Parathyroid adenoma (tissue), 2 donors: Measurements from ENCODE around the gene PTPRM.

Experiments
- H2AFZ ChIP-seq: fragments of 300-600 bp; sonication (generic); one replicate; pipeline ENCODE4 v1.7.0; 2017; ENCODE audit warnings: antibody characterized with exemption, mild to moderate bottlenecking
- H3K27ac ChIP-seq: fragments of 300-600 bp; sonication (generic); one replicate; pipeline ENCODE4 v1.7.0; 2017
- H3K27me3 ChIP-seq: fragments of 300-600 bp; sonication (generic); one replicate; pipeline ENCODE4 v1.7.0; 2017; ENCODE audit warnings: low read length; ENCODE audit not compliant: control insufficient read depth, insufficient read depth
- H3K36me3 ChIP-seq: fragments of 300-600 bp; sonication (generic); one replicate; pipeline ENCODE4 v1.7.0; 2017; ENCODE audit warnings: low read length; ENCODE audit not compliant: control insufficient read depth, insufficient read depth
- H3K4me1 ChIP-seq: fragments of 300-600 bp; sonication (generic); one replicate; pipeline ENCODE4 v1.7.0; 2017; ENCODE audit warnings: control low read depth
- H3K4me2 ChIP-seq: fragments of 300-600 bp; sonication (generic); one replicate; pipeline ENCODE4 v1.7.0; 2017; ENCODE audit warnings: low read length
- H3K4me3 ChIP-seq: fragments of 300-600 bp; sonication (generic); one replicate; pipeline ENCODE4 v1.7.0; 2017; ENCODE audit warnings: low read depth, low read length
- H3K79me2 ChIP-seq: fragments of 300-600 bp; sonication (generic); one replicate; pipeline ENCODE4 v1.7.0; 2017; ENCODE audit warnings: control low read depth
- H3K9ac ChIP-seq: fragments of 300-600 bp; sonication (generic); one replicate; pipeline ENCODE4 v1.7.0; 2017; ENCODE audit warnings: mild to moderate bottlenecking
- H3K9me3 ChIP-seq: fragments of 300-600 bp; sonication (generic); one replicate; pipeline ENCODE4 v1.7.0; 2017; ENCODE audit warnings: low read length; ENCODE audit not compliant: control insufficient read depth
- TF ChIP-seq, protein P1 (sequence below): fragments of 300-600 bp; sonication (generic); IDR thresholded peaks from one replicate; pipeline ENCODE4 v1.7.0; 2017; ENCODE audit warnings: antibody characterized with exemption, mild to moderate bottlenecking
- donor health status: primary hyperparathyroidism.

PTPRM gene

DNA sequence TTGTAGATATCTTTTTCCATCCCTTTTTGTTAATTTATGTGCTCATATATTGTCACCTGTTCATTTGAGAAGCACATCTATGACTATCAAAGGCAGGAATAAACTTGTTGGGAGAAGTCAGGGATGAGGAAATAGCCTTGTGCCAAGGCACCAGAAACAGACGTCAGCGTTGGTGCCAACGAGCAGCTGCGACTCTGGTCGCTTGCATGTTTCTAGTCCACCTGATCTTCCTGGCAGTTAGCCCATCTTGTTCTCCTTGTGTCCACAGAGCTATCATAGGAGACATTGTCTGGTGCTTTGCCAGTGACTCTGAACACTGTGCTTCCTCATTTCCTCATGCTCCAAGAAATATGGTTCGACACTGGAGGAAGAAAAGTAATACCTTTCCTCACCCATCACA, 374.4 kb downstream of the PTPRM start:
- Histone ChIP-seq H3K9me3 (no peaks in the 10 kb centered on the region), H3K4me2 (no peak overlapping the region), H3K4me1 (peaks cover 8% of the 10 kb centered on the region), H3K36me3 (no peaks in the 10 kb centered on the region), H3K27me3 (no peaks in the 10 kb centered on the region), H3K9ac (no peak overlapping the region), H3K27ac (no peak overlapping the region), H3K4me3 (no peak overlapping the region), H2AFZ (no peak overlapping the region), H3K79me2 (peaks cover 2% of the 10 kb centered on the region)
- TF ChIP-seq, protein P1, sequence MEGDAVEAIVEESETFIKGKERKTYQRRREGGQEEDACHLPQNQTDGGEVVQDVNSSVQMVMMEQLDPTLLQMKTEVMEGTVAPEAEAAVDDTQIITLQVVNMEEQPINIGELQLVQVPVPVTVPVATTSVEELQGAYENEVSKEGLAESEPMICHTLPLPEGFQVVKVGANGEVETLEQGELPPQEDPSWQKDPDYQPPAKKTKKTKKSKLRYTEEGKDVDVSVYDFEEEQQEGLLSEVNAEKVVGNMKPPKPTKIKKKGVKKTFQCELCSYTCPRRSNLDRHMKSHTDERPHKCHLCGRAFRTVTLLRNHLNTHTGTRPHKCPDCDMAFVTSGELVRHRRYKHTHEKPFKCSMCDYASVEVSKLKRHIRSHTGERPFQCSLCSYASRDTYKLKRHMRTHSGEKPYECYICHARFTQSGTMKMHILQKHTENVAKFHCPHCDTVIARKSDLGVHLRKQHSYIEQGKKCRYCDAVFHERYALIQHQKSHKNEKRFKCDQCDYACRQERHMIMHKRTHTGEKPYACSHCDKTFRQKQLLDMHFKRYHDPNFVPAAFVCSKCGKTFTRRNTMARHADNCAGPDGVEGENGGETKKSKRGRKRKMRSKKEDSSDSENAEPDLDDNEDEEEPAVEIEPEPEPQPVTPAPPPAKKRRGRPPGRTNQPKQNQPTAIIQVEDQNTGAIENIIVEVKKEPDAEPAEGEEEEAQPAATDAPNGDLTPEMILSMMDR, result no peak

DNA sequence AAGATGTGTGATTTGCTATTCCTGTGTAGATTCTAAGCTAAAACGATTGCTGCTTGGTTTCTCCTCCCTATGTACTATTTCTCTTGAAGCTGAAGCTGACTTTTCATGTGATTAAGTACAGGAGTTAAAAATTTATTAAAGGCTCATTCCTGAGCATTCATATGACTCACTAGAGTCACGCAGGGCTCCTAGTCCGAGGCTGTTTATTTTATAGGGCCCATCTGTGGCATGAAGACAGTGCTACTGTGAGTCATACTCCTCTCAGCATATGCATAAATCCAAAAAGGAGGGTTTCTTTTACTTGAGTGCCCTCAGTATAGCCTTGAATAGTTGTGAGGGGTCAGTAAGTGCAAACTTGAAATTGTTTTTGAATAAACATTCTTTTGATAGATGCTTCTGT, 378.8 kb downstream of the PTPRM start:
- TF ChIP-seq, protein P1, result no peak
- Histone ChIP-seq H3K36me3 (no peaks in the 10 kb centered on the region), H3K79me2 (peaks cover 2% of the 10 kb centered on the region), H3K9ac (no peak overlapping the region), H3K4me1 (peaks cover 10% of the 10 kb centered on the region), H2AFZ (peak overlapping the region; percentile 64), H3K9me3 (no peaks in the 10 kb centered on the region), H3K27ac (no peak overlapping the region), H3K4me2 (no peak overlapping the region), H3K4me3 (no peak overlapping the region), H3K27me3 (no peaks in the 10 kb centered on the region)

DNA sequence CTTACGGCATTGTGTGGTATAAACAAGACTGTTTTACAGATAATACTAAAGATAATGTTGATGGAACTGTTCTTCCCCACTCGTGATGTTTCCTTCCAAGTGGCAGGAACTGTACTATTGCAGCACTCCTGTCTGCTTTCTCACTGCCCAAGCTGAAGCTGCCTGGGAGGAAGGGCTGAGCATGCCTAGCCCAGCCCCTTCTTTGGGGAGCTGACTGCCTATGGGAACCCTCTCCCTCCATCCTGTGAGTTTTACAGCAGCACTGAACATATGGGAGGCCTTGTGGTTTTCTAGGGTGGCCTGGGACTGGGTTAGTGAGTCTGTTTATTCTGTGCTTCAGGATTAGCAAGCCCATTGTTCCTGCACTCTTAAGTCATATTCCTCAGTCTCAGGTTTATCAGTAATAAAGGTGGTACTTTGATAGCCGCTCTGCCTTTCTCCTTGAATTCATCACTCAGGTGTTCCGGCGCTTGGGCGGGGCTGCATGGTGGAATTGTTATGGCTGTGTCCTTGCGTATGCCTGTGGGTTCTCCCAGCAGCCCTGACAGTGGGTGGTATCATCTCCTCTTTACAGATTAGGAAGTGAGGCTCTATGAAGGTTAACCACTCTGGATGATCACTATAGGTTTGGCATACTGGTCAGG, 379.7 kb downstream of the PTPRM start:
- Histone ChIP-seq H3K4me1 (peaks cover 8% of the 10 kb centered on the region), H3K9ac (no peak overlapping the region), H3K27ac (no peak overlapping the region), H3K9me3 (no peaks in the 10 kb centered on the region), H3K79me2 (peaks cover 2% of the 10 kb centered on the region), H3K4me2 (peak overlapping the region; percentile 18), H3K36me3 (no peaks in the 10 kb centered on the region), H2AFZ (peak overlapping the region; percentile 64), H3K27me3 (no peaks in the 10 kb centered on the region), H3K4me3 (no peak overlapping the region)
- TF ChIP-seq, protein P1, result no peak

DNA sequence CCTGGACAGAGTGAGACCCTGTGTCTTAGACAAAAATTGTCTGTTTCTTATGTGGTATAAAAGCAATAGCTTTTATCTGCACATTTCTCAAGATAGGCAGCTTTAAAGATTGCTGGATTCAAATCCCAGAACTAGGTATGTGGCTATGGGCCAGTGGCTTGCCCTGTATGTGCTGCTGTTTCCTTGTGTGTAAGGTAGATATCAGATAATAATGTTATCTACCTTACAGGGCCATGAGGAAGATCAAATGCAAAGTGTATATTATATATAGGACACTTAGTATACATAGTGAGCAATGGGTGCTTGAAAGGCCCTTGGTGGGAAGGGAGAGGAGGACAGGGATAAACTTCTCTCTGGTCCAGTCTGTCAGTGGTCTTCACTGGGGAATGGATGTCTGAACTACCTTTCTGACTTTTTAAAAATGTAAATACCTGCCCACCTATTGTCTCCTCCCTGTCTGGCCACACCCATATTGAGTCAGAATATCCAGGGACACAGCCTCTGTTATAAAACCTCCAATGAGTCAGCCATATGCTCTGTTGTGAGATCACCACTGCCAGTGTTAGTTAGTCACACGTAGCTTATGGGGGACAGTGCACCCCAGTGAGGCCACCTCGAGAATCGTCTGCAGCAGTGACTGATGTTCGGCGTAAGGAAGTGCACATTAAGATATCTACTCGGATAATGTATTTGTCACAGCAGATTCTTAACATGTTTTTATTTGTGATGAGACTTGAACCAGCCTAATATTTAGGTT, 383.4 kb downstream of the PTPRM start:
- Histone ChIP-seq H3K4me2 (no peak overlapping the region), H2AFZ (no peak overlapping the region), H3K36me3 (no peaks in the 10 kb centered on the region), H3K9me3 (no peaks in the 10 kb centered on the region), H3K27me3 (no peaks in the 10 kb centered on the region), H3K79me2 (peaks cover 2% of the 10 kb centered on the region), H3K9ac (no peak overlapping the region), H3K4me1 (peaks cover 8% of the 10 kb centered on the region), H3K4me3 (no peak overlapping the region), H3K27ac (no peak overlapping the region)
- TF ChIP-seq, protein P1, result no peak
